K562 treated with DMSO at 1 percent for 4 hours (cell line): ENCODE data around the gene USP2. TPM values are rescaled to one million over a fixed set of nuclear protein-coding genes. Genes with fewer than 3 reads are reported as not detected.

Source experiments
- total RNA-seq: library from RNA; unstranded; fragments of 300-600 nt; gene quantifications from 2 replicates; pipeline ENCODE4 v1.2.3, GENCODE V29; 2022; ENCODE audit not compliant: insufficient read depth

Gene USP2
- 6.6 and 6.8 TPM in 2 replicates for total RNA-seq

GRCh38 chr11:119381181-119381988, at the start of gene USP2:
USP2 (minus strand) TSS chr11:119381690; CDS start chr11:119373480, 8,210 bp downstream.

GRCh38 chr11:119422809-119423508, 41.5 kb upstream of the USP2 start, which contains the start of gene THY1:
THY1 (minus strand) TSS chr11:119423172; CDS start chr11:119420905, 2,267 bp downstream.

GRCh38 chr11:119346605-119347004, 34.9 kb downstream of the USP2 start, which contains the start of gene MFRP:
MFRP (minus strand) TSS chr11:119346705; CDS start chr11:119346513, 192 bp downstream.

GRCh38 chr11:119340335-119341221, 40.9 kb downstream of the USP2 start, which contains the start of gene C1QTNF5:
C1QTNF5 (minus strand) TSS chr11:119340883; CDS start chr11:119340397, 486 bp downstream.

GRCh38 chr11:119334174-119334930, 47.1 kb downstream of the USP2 start, which contains the start of gene RNF26:
RNF26 (plus strand) TSS chr11:119334527; CDS start chr11:119335123, 596 bp downstream.

GRCh38 chr11:119316729-119317591, 64.5 kb downstream of the USP2 start, which contains the start of gene MCAM:
MCAM (minus strand) TSS chr11:119317130; CDS start chr11:119317101, 29 bp downstream.

Other genes starting within 250 kb of the USP2 start
- gene ABCG4, start 232.6 kb downstream of the USP2 start, total RNA-seq, result 0.17 TPM in 1 of 2 replicates, not detected in the other
- gene NLRX1, start 213.0 kb downstream of the USP2 start, total RNA-seq, result 1.6 and 2.0 TPM in 2 replicates
- not detected in 2 replicates for gene NHERF4, start 196.2 kb downstream of the USP2 start, total RNA-seq
- 11.8 and 12.7 TPM in 2 replicates for gene CBL, start 175.4 kb downstream of the USP2 start, total RNA-seq
- gene MCAM, start 64.6 kb downstream of the USP2 start, total RNA-seq, result 15.5 and 21.8 TPM in 2 replicates
- 39.5 and 47.2 TPM in 2 replicates for gene RNF26, start 47.2 kb downstream of the USP2 start, total RNA-seq
- gene C1QTNF5, start 40.8 kb downstream of the USP2 start, total RNA-seq, result not detected in 2 replicates
- gene MFRP, start 35.0 kb downstream of the USP2 start, total RNA-seq, result not detected in 2 replicates
- not detected in 2 replicates for gene THY1, start 41.5 kb upstream of the USP2 start, total RNA-seq